T follicular helper cell (primary cell): ENCODE data around the gene PPTC7.
"Not testable (repeated sequence)": the region's sequence is repeated elsewhere in the genome, so short reads cannot be mapped to it uniquely, and the experiment has no call there.

Source experiments
- DNase-seq: peaks from one replicate; pipeline ENCODE4 v3.0.0-alpha.2; 2020; ENCODE audit warnings: low read depth

Gene PPTC7

GRCh38 chr12:110536834-110537604 is 46.1 kb downstream of the PPTC7 start:
- DNase-seq, result no peak

- DNase-seq, result no peak
Measured at GRCh38 chr12:110534811-110535210, 48.3 kb downstream of the PPTC7 start.

GRCh38 chr12:110533607-110534006 is 49.5 kb downstream of the PPTC7 start:
- DNase-seq, result no peak

DNA sequence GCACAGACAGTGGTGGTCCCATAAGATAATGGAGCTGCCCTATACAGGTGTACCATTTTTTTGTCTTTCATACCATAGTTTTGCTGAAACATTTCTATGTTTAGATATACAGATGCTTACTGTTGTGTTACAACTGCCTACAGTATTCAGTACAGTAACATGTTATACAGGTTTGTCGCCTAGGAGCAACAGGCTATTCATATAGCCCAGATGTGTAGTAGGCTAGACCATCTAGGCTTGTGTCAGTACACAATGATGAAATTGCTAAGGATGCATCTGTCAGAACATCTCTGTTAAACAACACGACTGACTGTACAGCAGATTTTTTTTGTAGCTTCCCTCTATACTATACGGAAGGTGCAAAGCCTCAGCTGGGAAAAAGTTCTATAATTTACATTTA is 50.5 kb downstream of the PPTC7 start:
- no peak for DNase-seq

DNA sequence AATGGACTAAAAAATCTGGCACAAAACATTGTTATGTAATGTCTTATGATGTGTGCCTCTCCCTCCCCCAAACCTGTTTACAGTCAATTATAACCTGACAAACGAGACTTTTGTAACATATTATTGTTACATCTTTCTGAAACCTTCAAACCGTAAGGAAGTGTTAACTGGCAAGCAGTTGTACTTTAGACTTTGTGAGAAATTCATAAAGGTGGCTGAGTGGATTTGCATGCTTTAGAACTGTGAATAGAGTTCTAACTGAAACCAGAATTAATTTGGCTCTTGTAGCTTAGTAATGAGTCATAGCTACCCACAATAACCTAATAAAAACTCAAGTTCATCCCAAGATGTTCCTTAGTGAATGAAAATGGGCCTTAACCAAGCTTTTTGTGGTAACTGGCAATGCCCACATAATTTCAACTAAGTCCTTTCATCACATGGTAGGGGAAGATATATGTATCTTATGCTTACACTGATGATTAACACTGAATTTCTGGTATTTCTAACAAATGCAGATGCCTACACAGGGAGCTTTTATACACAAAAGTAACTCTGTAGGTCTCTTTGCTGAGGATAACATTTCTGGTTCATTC is 51.3 kb downstream of the PPTC7 start:
- no peak for DNase-seq

DNA sequence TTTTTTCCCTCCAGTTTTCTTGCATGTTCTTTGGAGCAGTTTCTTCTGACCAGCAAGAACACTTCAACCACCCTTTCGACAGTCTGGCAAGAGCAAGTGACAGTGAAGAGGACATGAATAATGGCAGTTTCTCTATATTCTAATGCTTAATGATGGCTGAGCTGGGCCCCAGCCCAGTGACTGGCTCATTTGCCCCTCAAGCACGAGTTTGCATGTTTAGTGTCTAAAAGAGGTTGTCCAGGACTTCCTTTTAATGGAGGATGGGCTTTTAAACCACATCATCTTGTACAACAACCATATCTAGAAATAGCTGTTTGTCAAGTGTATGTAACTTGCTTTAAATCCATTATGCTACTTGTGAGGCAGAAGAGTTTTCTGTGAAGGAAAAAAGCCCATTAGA is 52.6 kb downstream of the PPTC7 start:
- no peak for DNase-seq

DNA sequence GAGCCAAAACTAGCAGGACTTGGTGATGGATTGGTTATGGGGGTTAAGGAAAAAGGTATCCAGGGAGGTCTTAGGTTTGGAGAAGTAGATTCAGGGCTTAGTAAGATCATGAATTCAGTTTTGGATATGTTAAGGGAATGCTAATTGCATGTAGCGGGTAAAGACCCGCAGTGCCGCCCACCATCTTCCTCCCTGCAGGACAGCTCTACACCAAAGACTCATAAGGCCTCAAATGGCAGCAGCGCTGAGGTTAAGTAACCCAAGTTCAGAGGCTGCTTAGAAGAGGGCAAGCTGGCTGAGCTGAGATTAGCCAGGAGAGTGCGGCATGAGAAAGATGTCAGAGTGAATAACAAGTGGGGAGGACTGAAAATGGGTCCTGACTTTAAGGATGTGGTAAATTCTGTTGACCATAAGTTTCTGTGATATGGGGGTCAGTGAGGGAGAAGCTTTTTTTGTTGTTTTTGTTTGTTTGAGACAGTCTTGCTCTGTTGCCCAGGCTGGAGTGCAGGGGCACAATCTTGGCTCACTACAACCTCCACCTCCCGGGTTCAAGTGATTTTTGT is 54.8 kb downstream of the PPTC7 start:
- DNase-seq, result no peak

DNA sequence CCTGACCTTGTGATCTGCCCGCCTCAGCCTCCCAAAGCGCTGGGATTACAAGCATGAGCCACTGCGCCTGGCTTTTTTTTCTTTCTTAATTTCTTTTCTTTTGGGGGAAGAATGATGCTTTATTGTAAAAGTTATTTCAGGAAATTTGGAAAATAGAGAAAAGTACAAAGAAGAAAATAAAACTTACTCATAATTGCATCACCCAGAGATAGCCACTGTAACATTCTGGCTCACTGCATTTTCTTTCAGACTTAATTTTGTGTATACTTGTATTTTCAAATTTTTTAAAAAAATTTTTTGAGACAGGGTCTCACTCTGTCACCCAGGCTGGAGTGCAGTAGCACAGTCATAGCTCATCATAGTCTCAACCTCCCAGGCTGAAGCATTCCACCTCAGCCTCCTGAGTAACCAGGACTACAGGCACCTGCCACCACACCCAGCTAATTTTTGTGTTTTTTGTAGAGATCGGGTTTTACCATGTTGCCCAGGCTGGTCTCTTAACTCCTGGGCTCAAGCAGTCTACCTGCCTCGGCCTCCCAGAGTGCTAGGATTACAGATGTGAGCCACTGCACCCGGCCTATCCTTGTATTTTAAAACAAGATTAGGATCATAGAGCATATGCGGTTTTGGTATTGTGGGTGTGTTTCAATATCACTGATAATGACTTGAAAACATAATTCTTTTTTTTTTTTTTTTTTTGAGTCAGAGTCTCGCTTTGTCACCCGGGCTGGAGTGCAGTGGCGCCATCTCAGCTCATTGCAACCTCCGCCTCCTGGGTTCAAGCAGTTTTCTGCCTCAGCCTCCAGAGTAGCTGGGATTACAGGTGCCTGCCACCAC is 62.0 kb downstream of the PPTC7 start:
- not testable (repeated sequence) for DNase-seq

- not testable (repeated sequence) for DNase-seq
Measured at GRCh38 chr12:110518014-110518413, 65.1 kb downstream of the PPTC7 start.

- no peak for DNase-seq
Measured at GRCh38 chr12:110516995-110517394, 66.1 kb downstream of the PPTC7 start.

DNA sequence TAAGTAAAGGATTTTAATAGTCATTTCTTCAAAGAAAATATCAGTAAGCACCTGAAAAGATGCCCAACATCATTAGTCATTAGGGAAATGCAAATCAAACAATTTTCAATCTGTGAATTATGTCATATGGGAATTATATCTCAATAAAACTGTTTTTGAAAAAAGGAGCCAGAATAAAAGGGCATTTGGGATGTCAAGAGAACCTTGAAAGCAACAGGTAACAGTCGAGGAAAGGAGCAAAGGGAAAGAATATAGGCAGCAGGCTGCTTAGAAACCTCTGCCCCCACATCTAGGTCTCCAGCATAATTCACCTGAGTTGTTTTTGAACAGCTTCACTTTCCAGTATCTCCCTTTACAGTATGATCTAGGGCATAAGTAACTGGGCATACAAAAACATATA is 68.8 kb downstream of the PPTC7 start:
- DNase-seq, result no peak

DNA sequence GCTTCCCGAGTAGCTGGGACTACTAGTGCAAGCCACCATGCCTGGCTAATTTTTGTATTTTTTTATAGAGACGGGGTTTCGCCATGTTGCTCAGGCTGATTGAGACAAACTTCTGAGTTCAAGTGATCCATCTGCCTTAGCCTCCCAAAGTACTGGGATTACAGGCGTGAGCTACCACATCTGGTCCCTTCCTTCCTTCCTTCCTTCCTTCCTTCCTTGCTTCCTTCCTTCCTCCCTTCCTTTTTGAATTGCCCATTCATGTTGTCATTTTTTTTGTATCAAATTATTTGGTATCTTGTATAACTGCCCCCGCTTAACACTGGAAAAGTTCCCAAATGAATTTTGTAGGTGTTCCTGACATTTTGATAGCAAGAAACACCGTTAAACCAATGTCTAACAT is 69.3 kb downstream of the PPTC7 start:
- no peak for DNase-seq

- DNase-seq, result no peak
Measured at GRCh38 chr12:110508071-110508586, 75.0 kb downstream of the PPTC7 start.

- DNase-seq, result no peak
Measured at GRCh38 chr12:110505332-110505731, 77.8 kb downstream of the PPTC7 start.

DNA sequence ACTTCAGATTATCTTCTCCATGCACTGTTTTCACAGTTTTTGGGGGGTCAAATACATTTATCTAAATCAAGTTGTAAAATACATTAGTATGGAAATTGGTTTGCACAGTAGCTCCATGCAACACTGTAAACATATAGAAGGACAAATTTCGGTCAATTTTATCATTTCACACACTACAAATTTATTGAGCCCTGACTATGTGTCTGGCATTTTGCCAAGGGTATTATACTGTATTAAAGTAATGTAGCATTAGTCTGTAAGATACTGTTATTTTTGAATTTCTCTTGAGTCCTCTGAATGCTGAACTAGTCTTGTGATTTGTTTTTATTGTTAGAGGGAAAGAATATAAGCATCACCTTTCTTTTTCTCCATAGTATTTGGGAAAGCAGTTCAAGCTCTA is 79.7 kb downstream of the PPTC7 start:
- DNase-seq, result no peak

- DNase-seq, result peak; percentile 98
Measured at GRCh38 chr12:110501752-110502738, 81.1 kb downstream of the PPTC7 start, which contains the start of the genes RAD9B and VPS29. TSS of gene RAD9B (plus strand) at chr12:110502331. CDS start at chr12:110502338, 7 bp downstream. TSS of gene VPS29 (minus strand) at chr12:110502111. CDS start at chr12:110502051, 60 bp downstream.

GRCh38 chr12:110501399-110501751 is 81.7 kb downstream of the PPTC7 start:
- peak; percentile 17 for DNase-seq

DNA sequence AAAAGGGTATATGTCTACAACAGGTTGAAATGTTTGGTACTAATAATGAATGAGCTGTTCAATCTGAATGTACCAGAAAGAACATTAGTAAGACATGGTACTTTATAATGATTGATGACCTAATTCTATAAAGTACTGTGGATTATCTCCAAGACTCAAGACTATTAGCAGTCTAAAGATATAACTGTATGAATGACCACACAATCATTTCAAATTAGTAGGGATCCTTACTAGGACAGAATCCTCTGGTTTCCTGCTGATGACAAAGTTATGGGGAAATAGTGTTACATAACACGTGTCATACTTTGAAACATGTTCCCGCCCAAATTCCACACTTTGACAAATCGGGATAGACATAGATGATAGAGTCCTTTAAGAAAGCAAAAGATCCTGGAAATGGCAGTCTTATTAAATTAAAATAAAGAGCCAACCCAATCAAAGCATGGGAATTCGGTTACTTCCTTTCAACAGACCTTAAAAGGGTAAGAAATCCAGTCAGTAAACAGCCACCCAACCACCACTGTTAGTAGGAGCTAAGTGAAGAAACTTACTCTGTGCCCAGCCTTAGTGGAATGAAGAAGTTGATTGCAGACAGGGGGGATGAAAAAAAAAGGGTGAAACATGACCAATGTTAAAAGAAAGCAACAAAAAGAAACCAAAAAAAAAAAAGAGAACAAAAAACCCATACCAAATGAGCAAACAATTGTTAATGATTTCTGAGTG is 84.0 kb downstream of the PPTC7 start:
- no peak for DNase-seq
